Medulla oblongata (tissue), 1 donor: ENCODE measurements around the gene EGFL8.
"Not testable (repeated sequence)": the region's sequence is repeated elsewhere in the genome, so short reads cannot be mapped to it uniquely, and the experiment has no call there.

Experiments used
- DNase-seq: peaks from one replicate; pipeline ENCODE4 v3.0.0-alpha.2; 2015; ENCODE audit errors: extremely low spot score

The EGFL8 gene

DNA sequence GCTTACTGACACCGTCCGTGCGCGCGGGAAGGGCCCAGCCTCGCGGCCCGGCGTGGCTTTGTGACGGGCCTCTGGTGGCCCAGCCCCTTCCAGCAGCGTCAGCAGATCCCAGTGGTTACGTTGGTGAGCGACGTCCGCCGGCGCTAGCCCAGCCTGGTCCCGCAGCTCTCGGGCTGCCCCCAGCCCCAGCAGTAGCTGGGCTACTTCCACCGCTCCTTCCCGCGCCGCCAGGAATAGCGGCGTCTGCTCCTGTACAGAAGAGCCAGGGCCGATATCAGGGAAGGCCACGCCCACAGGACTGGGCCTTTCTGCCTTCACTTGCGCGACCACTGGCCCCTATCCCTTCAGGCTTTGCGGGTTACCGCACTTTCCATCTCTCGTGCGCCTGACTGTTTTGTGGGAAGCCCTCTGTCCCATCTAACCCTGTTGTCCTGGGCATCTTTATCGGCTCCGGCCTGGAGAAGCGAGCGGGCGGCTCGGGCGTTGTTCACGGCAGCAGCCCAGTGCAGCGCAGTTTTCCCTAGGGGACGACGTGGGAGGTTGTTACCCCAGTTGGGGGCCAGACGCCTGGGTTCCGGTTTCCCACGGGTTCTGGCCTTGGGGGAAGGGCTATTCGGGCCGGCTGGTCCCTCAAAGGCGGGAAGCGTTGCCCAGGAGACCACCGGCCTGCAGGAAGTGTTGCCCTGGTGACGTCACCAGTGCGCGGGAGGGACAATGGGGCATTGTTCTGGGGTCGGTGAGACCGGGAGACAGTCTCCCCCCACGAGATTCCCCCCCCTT is 31.7 kb downstream of the EGFL8 start:
- DNase-seq, result peak; percentile 97

DNA sequence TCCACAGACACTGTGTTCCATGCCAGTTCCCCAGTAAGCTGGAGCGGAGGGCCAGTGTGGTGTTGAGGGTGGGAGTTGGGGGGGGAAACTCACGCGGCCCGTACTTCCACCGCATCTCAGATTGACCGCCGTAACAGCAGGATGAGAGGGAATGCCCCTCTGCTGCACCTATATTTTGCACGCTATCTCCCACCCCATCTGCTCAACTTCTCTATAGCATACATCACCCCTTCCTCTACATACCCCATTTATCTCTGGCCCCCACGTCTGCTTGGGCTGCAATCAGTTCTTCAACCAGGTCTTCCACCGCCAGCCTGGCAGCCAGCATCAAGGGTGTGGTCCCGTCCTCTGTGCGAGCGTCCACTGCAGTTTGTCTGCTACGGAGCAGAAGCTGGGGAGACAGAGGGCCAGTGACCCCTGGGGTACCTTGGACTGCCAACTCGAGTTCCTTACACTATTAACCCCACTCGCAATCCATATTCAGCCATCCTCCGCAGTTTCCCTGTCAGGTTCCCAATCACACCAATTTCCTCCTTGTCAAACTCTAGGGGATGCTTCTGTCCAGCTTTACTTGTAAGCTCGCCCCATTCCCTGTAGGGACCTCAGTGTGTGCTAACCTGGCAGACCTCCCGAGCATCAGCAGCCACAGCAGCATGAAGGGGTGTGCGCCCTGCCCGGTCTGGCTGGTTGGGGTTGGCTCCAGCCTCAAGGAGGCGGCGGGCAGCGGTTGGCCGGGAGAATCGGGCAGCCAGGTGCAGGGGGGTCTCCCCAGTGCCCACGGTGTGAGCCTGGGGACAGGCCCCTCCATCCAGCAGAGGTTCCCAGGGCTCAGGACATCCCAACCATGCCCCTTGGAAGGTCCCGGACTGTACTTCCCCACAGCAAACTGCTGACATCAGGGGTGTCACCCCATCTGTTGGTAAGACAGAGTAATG is 32.6 kb downstream of the EGFL8 start:
- peak; percentile 54 for DNase-seq

DNA sequence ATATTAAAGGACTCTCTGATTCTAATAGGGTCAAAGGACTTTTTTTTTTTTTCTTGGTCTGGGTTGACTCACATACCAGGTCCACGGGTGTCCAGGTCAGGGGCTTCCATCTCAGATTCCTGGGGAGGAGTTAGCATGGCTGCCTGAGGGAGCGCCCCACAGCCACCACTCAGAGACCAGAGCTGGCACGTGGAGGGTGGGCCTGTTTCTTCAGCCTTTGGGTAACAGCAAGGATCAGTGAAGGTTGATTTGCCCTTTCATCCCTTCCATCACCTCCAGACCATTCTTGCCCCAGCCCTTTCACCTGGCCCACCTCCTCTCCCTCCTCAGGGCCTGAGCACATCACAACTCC is 33.9 kb downstream of the EGFL8 start:
- DNase-seq, result no peak

DNA sequence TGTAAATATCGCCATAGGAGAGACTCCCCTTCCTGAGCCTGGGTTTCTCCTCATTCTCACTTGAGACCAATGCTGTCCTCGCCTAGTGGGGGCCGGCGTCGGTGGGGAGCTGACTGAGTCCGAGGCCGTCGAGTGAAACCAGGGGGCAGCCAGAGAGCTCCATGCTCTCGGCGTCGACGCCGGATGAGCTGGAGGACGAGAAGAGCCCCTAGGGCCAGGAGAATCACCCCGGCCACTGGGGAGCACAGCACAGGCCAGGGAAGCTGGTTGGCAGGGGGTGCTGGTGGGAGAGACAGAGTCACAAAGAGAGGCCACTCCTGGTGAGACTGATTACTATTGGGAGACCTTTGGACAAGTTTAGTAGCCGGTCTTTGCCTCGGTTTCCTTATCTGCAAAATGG is 34.5 kb downstream of the EGFL8 start:
- DNase-seq, result no peak

DNA sequence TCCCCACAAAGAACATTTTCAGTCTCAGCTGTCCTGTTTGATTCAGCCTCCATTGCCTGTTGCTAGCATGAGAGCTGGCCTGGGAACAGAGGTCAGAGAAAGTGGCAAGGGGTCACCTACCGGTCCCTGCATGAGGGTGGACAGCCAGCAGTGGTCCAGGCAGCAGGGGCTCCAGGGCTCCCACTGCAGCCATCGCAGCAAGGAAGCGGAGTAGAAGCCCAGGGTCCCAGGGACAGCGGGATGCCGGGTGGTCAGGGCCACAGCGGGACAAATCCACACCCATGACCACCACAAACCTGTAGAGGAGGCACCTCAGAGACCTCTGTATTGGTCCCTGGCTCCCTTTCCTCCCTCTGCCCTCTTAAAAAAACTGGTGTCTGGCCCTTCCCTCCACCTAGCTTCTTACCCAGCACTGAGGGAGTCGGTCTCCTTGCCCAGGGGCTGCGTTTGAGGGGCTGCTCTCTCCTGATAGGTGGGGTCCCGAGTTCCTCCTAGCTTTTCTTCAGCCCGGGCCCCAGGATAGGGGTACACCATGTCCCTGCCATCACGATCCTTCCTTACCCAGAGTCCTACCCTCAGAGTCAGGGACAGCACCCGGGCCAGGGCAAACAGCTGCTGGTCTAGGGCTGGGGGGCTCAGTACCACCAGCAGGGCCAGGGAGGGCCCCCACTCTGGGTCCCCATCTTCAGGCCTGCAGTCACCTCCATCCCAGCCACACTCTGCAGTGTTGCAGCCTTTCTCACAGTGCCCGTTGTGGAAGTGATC is 36.5 kb downstream of the EGFL8 start:
- DNase-seq, result no peak

DNA sequence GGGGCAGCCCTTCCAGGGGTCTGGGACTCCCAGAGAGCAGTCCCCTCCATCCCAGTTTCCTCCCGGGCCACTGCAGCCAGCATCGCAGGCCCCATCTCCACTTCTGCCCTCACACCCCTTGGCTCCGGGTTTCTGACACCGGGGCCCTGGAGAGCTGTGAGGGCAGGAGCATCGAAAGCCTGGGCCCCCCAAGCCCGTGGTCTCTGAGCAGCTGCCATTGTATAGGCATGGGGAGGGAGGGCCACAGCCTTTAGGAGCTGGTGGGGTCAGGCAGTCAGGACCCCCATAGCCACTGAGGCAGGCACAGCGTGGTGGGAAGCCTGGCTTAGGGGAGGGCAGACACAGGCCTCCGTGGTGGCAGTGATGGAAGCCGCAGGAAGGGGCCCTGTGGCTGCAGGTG is 37.8 kb downstream of the EGFL8 start:
- no peak for DNase-seq

DNA sequence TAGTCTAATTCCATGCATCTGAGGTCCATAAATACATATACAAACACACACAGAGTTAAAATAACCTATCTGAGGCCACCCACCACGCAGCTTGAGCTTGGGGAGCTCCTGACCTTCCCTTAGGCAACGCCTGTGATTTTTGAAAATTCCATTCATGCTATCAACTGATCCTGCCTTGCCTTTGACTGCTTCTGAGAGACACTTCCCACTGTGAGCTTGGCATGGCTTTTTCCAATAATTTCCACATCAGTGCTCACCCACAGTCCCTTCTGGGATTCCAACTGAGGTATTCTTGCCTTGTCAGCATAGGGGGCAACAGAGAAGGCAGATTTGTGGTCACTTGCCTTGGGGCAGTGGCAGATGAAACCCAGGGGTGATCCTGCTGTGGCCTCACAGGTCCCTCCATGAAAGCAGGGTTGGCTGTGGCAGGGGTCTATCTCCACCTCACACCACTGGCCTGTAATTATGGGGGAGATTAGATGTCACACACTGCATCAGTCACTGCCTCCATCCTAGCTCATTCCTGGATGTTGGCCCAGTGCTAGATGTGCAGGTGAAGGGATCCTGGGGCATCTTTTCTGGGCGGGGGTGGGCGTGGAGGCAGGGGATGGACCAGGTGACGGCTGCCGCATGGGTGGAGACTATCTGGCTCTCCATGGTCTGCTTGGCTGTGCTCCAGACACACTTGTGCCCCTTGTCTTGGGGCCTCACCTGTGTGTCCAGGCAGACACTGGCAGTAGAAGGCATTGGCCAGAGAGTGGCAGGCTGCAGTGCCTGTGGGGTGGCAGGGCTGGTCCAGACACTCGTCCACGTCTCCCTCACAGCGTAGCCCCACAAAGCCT is 39.3 kb downstream of the EGFL8 start:
- DNase-seq, result no peak

DNA sequence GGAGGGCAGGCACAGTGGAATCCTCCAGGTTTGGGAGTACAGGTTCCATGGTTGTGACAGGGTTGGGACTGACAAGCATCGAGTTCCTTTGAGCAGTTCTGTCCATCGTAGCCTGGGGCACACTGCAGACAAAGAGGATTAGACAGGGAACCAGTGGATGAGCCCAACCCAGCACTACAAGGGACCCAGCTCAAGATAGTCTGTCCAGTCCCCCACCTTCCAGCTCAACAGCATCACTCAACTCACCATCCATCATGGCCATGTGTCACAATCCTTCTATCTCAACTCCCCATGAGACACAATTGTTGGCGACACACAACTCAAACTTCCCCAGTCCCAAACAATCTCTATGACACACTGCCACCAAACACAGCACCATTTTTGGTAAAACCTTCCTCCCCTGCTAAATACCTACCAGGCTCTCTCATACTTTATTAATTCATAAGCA is 39.9 kb downstream of the EGFL8 start:
- DNase-seq, result no peak

DNA sequence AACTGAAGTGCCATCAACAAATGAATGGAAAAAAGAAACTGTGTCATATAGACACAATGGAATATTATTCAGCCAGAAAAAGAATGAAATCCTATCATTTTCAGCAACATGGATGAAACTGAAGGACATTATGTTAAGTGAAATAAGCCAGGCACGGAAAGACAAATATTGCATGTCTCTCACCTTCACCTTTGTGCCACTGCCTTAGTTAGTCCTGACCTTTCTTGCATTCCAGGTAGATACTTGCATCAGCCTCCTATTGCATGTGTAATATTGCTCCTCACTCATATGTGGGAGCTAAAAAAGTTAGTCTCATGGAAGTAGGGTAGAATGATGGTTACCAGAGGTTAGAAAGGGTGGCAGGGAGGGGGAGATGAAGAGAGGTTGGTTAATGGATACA is 44.6 kb downstream of the EGFL8 start:
- DNase-seq, result no peak

DNA sequence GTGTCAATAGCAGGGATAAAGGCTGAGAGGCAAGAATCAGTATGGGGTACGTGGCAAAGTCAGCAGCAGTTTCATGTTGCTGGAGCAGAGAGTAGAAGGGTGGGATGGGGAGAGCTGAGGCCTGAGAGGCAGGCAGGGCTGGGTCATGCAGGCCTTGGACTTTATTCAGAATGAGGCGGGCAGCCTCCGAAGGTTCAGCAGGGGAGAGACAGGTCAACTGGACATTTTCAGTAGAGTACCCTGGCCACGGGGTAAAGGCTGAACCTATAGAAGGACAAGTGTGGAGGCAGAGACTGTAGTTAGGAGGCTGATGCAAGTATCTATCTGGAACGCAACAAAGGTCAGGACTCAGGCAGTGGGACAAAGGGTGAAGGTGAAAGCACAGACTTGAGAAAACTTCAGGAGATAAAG is 45.8 kb downstream of the EGFL8 start:
- DNase-seq, result no peak

DNA sequence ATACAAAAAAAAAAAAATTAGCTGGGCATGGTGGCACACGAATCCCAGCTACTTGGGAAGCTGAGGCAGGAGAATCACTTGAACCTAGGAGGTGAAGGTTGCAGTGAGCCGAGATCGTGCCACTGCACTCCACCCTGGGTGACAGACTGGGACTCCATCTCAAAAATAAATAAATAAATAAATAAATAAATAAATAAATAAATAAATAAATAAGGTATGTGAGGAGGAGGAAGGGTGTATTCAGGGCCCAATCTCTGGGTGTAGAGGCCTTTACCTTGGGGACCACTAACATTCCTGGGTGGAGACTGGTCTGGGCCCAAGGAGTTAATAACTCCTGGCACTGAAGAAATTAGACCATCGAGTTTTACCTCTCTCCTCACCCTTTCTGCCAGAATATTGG is 47.0 kb downstream of the EGFL8 start:
- not testable (repeated sequence) for DNase-seq

DNA sequence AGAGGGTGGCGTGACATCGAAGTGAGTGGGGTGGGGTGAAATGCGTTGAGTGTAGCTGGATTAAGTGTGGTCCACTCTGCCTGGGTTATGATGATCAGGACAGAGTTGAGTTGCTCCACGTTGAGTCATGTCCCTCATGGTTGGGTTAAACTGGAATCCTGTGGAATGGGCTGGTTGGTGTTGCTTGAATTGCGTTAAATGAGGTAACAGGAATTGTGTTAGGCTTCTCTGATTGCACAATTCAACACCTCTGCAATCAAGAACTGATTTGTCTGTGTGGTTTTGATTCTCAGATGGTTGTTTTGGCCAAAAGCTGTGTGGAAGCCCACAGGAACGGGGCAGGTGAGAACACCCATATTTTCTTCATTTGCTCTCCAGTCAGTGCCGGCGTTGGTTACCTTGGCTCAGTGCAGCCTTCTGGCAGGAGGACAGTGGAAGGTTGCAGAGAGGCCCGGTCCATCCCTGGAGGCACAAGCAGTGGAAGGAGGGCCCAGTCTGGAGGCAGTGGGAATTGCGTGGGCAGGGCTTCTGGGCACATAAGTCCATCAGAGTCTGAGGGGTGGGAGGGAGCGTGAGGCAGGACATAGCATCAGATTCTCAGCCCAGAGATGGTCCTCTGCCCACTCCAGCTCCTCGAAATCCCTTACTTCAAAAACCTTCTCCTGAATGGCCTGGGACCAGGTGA is 47.8 kb downstream of the EGFL8 start:
- DNase-seq, result no peak

DNA sequence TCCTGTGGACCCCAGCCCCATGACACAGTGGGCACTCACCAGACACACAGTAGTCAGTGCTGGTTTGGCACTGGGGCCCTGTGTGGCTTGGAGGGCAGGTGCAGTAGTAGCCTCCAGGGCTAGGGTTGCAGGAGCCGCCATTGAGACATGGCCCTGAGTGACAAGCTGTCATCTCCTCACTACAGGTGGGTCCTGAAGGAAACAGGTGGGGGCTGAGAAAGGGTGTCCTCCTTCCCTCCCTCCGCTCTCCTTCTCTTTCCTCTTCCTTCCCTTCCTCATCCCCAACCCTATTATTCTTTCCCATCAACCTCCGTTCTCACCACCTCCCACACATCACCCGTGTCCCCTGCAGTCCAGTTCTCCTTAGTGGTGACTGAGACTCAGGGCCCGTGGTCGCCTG is 49.3 kb downstream of the EGFL8 start:
- DNase-seq, result no peak

DNA sequence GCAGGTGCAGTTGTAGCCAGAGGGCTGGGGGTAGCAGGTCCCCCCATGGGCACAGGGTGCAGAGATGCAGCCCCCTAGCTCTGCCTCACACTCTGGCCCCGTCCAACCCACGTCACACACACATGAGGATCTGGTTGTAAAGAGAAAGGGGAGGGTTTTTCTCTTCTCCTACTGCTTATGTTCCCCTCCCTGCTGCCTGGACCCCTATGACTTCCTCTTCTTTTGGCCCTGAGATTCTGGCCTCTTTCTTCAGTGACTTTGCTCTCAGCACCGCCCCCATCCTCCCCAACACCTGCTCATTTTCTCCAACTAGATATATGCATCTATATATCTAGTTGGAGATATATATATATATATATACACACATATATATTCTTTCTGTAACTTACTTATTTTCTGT is 49.7 kb downstream of the EGFL8 start:
- DNase-seq, result no peak

DNA sequence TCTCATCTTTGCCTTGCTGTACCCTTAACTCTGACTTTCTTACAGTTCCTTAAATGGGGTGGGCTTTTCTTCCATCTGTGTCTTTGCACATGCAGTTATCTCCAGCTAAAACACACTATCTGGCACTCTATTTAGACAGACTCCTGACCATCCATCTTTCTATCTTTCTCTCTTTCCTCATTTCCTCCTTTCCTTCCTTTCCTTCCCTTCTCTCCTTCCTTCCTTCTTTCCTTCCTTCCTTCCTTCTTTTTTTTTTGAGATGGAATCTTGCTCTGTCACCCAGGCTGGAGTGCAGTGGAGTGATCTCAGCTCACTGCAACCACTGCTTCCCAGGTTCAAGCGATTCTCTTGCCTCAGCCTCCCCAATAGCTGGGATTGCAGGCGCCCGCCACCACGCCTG is 51.2 kb downstream of the EGFL8 start:
- no peak for DNase-seq

DNA sequence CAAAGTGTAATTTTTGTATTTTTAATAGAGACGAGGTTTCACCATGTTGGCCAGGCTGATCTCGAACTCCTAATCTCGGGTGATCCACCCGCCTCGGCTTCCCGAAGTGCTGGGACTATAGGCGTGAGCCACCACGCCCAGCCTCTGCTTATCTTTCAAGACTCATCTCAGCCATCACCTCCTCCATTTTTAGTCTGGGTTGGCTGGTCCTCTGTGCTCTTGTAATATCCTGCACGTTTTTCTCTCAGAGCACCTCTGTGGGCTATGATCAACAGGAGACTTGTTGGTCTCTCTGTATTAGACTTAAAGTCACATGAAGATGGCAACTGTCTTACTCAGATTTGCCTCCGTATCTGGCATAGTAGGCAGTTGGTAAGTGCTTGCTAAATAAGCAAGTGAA is 51.9 kb downstream of the EGFL8 start:
- no peak for DNase-seq

DNA sequence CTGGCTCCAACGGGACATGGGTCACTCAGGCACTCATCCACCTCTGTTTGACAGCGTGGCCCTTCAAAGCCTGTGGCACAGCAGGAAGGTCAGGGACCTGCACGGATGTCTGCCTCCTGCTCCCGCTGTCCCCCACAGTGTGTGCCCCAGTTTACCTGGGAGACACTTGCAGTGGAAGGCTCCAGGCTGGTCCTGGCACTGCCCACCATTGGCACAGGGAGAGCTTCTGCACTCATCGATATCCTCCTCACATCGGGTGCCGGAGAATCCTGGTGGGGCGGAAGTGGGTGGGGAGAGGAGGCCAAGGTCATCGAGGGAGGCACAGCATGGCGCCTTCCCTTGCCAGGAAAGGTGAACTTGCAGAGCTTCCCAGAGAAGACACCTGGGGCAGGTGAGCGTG is 52.6 kb downstream of the EGFL8 start:
- DNase-seq, result no peak
